OCI-LY7 (cell line): ENCODE measurements around the gene GLIS1.

Experiments used
- EZH2phosphoT487 ChIP-seq: fragments of 200-600 bp; sonication (generic); IDR thresholded peaks from 2 replicates; pipeline ENCODE4 v1.6.1; 2018; ENCODE audit warnings: low read depth, borderline replicate concordance, mild to moderate bottlenecking, mixed run types, antibody characterized with exemption, low read length, moderate library complexity, mixed read lengths
- TF ChIP-seq, protein P1 (sequence below): fragments of 200-600 bp; sonication (generic); conservative IDR thresholded peaks from 2 replicates; pipeline ENCODE4 v1.5.1; 2014; ENCODE audit warnings: mild to moderate bottlenecking, antibody characterized with exemption, low read length, moderate library complexity, mixed read lengths

GRCh38 chr1:53678046-53678445 lies 60.9 kb downstream of the GLIS1 start:
- no peak for TF ChIP-seq EZH2phosphoT487
- TF ChIP-seq, protein P1, sequence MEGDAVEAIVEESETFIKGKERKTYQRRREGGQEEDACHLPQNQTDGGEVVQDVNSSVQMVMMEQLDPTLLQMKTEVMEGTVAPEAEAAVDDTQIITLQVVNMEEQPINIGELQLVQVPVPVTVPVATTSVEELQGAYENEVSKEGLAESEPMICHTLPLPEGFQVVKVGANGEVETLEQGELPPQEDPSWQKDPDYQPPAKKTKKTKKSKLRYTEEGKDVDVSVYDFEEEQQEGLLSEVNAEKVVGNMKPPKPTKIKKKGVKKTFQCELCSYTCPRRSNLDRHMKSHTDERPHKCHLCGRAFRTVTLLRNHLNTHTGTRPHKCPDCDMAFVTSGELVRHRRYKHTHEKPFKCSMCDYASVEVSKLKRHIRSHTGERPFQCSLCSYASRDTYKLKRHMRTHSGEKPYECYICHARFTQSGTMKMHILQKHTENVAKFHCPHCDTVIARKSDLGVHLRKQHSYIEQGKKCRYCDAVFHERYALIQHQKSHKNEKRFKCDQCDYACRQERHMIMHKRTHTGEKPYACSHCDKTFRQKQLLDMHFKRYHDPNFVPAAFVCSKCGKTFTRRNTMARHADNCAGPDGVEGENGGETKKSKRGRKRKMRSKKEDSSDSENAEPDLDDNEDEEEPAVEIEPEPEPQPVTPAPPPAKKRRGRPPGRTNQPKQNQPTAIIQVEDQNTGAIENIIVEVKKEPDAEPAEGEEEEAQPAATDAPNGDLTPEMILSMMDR = no peak
